GM20431 (cell line): ENCODE measurements around the gene CCDC121.

Experiments used
- in situ Hi-C: fragments of 300-500 bp; cut with MseI, MboI; formaldehyde crosslinking; loops from one replicate; pipeline ENCODE4 v1.15.0; 2020; ENCODE audit warnings: low sequenced_read_pairs; ENCODE audit not compliant: unreplicated experiment

Gene CCDC121

GRCh38 chr2:27583390-27583915 is 45.4 kb downstream of the CCDC121 start:
- in situ Hi-C loops: no loop called here

GRCh38 chr2:27582695-27583389 is 46.0 kb downstream of the CCDC121 start, which contains the start of gene ZNF512:
TSS of gene ZNF512 (plus strand) at chr2:27583042. CDS start at chr2:27583113, 71 bp downstream.
- in situ Hi-C loops: no loop called here

DNA sequence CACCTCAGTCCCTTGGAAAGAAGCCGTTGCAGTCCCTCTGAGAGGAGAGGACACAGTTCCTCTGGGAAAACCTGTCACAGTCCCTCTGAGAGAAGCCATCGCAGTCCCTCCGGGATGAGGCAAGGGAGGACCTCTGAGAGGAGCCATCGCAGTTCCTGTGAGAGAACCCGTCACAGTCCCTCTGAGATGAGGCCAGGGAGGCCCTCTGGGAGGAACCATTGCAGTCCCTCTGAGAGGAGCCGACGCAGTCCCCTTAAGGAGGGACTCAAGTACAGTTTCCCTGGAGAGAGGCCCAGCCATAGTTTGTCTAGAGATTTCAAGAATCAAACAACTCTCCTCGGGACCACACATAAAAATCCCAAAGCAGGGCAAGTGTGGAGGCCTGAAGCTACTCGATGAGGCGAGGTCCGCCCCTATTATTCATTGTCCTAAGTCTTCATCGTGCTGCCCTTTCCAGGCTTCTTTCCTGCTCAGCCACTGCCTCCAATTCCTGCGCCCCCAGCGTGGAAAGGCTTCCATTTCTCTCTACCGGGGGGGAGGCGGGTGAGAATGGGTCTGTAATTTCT is 46.6 kb downstream of the CCDC121 start:
- in situ Hi-C loops: no loop called here

DNA sequence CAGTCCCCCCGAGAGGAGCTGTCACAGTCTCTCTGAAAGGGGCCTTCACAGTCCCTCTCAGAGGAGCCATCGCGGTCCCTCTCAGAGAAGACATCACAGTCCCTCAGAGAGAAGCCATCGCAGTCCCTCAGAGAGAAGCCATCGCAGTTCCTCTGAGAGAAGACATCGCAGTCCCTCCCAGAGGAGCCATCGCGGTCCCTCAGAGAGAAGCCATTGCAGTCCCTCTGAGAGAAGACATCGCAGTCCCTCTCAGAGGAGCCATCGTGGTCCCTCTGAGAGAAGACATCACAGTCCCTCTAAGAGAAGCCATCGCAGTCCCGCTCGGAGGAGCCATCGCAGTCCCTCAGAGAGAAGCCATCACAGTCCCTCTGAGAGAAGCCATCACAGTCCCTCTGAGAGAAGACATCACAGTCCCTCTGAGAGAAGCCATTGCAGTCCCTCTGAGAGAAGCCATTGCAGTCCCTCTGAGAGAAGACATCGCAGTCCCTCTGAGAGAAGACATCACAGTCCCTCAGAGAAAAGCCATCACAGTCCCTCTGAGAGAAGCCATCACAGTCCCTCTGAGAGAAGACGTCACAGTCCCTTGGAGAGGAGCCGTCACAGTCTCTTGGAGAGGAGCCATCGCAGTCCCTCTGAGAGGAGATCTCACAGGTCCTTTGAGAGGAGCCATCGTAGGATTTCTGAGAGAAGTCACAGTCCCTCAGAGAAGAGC is 47.2 kb downstream of the CCDC121 start:
- in situ Hi-C loops: no loop called here
